Stimulated activated CD4-positive, alpha-beta T cell treated with anti-CD3 and anti-CD28 coated beads, Interleukin-15, amount 100 ng/mL, for 1 hour (primary cell): ENCODE results near the gene AAR2.

Source experiments
- DNase-seq, 2 donors: peaks; one replicate each; pipeline ENCODE4 v3.0.0-alpha.2; 2020; ENCODE audit warnings: low read depth in 1 of 2, low spot score in 1 of 2

AAR2 gene

DNA sequence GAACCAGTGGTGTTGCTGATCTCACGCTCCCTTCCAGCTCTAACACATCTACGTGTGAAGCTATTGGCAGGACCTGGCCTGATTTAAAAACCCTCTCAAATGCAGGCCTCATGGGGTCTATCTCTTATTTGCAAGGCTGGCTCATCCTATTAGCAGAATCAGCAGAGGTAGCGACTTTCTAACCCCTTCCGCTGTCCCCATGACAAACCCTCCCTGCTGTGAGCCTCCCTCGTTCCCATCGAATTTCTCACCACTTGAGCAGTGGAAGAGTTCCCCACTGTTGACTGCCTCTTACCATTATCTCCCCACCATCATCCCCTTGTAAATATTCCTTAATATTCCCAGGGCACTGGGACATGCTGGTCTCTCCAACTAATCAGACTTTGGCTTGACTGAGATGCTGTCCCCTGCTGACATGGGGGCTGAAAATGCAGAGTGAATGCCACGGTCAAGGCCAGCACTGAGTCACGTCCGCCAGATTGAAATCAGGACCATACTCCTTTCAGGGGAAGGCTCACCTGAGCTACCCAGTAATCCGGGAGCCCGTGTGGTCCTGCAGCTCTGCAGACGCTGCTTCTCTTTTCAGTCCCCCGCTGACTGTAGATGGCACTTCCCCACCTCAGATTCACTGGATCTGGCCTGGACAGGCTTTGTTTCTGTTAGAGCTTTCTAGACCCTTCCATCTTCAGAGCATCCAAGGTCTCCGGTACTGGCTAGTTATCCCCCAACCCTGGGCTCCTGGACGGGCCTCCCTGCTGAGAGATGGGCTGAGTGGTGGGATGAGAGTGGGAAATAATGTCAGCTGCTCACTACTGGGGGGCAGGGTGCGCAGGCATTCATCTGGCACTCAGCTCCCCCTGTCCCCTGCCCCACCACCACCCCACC lies 23.1 kb downstream of the AAR2 start:
- DNase-seq, result no peak

DNA sequence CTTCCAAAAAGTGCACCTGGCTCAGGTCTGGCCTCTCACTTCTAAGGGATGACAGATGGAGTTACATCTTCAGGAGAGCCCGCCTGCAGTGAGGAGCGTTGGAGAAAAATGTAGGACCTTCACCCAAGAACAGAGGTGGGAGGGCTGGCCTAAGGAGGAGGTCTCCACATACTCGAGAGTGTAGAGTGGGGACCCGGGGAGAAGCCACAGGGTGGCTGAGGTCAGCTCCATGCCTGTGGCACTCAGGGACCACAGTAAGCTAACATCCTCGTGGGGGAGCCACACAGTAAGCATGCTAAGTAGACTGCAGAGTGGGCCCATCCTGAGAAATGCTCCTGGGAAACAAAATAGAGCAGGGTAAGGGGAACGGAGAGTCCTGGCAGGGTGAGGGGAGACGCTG lies 24.0 kb downstream of the AAR2 start:
- no peak for DNase-seq

DNA sequence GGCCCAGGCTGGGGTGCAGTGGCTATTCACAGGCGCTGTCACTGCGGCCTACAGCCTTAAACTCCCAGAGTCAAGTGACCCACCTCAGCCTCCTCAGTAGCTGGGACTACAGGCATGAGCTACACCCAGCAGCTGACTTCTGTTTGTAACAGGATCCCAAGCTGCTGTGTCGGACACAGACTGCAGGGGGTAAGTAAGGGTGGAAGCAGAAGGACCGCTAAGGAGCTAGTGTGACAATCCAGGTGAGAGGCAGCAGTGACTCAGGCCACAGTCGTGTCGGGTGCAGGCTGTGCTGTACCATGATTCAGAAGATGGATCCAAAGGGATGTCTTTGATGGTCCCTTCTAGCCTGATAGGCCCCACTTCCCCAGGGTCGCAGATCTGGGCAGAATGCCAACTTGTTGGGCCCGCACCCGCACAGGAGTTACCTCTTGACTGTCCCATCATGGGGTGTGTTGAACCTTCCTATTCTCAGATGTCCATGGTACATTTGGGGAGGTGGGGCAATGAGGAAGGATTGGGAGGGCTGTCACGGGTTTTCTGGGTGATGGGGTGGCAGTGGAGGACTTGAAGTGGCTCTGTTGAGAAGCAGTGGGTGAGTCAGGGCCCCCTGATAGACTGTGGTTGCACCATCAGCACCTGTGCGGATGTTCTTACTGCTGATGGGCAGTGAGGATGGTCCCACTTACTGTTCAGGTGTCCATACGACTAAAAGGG lies 25.3 kb downstream of the AAR2 start:
- DNase-seq, result no peak

DNA sequence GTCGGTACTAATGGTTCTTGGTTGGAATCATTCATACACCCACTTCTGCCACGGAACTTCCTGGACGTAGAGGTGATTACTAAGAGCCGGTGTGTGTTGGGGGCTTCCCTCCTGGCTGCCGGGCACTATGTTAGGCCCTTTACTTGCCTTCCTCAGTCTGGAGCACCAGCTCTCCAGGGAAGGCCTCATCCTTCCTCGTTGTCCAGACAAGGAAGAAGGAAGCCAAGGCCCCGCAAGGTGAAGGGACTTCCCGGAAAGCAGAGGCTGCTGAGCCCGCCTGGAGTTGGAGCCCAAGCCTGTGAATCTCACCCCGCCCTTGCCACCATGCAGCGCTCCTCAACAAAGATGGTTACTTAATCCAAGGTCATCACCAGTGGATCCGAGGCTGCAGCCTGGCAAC lies 26.2 kb downstream of the AAR2 start:
- DNase-seq, result no peak

DNA sequence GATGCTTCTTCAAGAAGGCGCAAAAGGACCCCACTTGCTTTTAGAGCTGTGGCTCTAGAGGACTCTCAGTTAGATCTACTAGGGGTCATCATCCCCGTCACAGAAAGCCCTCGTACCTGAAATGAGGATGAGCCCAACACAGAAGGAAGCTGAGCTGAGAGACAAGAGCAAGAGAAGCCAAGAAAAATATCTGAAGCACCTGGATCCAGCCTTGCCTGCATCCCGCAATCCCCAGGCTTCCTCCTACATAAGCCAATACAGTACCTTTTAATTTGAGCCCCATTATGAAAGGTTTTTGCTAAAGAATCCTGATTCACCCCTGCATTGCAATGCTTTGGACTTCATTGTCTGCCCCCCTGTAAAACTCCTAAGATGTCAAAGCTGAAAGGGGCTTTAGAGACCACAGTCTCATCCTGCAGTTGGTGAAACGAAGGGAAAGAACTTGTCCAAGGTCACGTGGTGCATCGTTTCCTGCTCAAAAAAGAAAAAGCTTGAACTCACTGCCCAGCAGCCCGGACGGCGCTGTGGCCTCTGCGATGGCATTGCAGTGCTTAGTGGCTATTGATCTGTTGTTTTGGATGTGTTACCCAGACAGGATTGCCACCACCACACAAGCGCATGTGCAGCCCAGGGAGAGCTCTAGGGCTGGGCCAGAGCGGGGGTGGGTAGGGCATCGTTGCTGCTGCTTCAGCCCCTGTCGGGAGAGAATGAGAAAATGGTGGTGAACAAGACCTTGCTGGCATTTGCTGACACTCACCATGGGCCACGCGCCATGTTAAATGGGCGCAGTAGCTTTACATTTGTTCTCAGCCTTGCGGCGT lies 28.4 kb downstream of the AAR2 start:
- DNase-seq, result no peak

DNA sequence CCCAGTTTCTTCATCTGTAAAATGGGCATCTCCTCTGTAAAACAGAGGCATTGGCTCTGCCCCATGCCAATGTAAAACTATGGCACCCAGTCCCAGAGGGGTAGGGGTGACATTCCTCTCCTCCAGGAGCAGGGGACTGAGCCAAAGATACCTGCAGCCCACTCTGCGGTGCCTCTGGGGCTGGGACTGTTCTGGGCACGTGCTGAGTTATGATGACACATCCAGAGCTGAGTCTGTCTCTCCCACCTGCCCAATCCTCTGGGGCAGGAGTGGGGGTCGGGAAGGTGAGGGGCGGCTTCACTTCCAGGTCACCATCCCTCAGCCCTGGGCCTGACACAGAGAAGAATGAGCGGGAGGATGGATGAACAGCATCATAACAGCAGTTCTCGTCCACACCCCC lies 29.9 kb downstream of the AAR2 start:
- no peak for DNase-seq

DNA sequence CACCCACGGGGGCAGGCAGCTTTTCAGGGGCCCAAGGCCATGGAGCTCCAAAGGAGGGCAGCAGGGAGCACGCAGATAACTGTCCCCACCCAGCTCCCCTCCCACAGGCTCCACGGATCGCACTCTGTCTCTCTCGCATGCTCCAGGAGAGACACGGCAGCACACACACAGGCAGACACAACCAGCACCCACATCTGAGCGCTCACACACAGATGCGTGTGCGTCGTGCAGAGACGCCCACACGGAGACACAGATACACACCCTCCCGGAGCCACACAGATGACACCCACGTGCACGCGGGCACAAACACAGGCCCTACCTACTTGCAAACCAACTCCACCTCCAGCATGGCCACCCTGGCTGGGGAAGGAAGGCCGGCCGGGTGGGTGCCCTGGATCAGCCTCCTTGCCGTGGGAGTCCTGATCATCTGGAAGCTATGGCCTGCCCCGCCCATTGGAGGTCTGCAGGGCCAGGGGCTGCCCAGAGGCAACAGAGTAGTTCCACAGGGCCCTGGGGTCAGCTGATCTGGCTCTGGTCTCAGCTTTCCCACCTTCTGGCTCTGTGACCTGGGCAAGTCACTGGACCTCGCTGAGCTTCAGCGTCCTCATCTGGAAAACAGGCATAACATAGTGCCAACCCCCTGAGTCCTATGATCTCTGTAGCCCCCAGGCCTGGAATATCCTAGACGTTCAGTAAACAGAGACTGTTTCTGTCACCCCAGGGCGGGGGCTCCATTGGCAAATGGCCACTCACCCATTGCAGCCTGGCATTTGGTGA lies 31.5 kb downstream of the AAR2 start:
- DNase-seq, result no peak

DNA sequence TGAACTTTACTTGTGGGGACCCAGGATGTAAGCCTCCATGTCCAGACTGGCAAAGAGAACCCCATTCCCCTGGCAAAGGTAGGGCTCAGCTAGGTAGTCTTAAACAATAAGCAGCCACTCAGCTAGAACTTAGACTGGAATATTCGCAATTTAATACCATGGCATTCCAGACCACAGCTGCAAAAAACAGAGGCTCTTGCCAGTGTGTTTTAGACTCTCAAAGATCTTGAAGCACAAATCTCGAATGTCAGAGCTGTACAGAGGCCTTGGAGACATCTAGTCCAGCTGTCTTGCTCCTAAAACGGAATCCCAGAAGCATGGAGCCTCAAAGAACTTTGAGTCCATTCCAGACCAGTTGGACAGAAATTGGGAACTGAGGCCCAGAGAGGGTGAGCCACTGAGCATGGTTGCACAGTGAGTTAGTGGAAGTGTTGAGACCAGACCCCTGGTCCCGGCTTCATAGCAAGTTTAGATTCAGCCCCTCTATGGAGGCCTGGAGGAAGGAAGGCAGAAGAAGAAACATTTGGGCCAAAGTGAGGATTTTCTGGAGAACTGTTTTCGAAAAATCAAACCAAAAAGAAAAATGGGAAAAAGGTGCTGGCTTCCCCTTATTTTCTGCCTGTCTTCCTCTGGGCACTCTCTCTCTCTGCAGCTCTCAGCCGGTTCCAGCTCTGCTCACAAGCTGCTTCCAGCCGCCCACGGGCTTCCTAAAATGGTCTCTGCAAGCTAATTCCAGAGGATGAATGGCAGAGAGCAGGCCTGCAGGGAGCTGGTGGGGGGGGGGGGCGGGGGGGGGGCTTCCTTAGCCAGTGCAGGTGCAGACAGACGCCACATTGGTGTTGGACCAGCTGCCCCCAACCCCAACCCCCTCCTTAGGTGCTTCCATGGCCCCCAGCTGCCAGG lies 32.4 kb downstream of the AAR2 start:
- DNase-seq, result no peak

DNA sequence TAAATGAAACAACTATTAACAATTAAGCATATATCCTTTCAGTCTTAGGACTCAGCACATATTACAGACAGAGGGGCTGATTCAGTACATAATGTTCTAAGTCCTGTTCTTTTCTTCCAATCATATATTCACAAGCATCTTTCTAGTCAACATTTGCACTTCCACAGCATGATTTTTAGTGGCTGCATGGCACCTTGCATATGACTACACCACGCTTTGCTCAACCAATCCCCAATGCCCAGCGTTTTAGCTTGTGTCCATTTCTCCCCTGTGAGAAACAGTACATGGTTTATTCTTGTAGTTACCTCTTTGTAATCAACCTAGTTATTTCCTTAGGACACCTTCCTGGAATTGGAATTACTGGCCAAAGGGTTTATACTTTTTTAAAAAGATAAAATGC lies 33.2 kb downstream of the AAR2 start:
- DNase-seq, result no peak

DNA sequence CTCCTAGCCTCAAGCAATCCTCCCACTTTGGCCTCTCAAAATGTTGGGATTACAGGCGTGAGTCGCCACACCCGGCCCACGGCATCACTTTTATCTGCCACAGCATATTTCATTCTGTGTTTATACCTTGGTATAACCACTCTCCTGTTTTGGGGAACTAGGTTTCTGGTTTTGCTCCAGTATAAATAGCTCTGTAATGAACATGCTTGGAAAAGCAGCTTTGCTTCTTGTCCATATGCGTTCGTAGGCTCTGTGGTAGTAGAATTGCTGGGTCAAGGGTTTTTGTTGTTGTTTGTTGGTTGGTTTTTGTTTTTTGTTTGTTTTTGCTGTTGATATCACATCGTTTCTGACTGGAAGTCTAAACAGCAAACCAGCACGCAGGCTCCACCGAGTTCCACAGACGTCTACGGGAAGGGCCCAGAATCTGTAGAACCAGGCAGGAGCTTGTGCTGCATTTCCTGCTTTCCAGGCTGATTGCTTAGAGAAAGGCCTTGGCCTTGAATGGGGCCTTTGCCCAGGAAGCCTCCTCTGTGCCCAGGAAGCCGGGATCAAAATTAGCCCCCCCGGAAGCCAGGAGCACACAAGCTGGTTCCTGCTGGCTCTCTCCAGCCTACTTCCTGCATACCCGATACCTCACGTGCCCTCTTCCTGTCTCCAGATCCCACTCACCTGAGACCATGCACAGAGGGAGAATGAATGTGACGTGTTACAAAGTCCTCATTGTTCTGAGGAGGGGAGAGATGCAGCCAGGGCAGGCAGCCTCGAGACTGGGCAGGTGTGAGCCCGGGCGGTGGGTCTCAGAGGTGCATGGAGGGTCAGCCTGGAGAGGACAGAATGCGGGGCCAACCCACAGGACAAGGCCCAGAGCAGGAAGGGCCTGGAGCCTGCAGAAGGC lies 34.7 kb downstream of the AAR2 start:
- DNase-seq, result no peak

DNA sequence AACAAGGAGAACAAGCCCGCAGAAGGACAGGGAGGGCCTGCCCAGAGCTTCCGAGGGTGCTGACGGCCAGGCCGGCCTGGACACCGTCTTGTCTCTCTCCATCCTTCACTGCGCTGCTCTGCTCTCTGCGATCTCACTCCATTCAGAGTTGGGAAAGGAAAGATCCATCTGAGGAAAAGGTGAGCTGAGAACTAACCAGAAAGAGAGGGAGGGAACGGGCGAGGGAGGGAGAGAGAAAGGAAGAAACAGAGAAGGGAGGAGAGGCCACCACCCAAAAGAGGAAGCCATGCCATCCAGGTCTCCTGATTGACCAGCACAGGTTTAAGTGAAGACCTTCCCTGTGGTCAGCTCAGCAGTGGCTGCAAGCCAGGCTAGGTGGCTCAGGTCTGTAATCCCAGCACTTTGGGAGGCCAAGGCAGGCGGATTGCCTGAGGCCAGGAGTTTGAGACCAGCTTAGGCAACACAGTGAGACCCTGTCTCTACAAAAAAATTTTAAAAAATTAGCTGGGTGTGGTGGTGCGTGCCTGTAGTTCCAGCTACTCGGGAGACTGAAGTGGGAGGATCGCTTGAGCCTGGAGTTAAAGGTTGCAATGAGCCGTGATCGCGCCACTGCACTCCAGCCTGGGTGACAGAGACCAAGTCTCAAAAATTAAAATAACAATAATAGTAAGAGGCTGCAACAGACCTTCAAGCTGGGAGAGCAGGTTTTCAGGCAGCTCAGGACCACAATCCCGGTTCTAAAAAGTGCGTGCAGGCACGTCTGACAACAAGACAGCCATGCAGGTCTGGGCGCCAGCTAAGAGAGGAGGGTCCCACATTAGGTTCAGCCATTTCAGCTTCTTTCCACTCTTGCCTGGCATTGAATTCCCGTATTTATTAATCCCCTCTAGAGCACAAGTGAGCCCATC lies 35.6 kb downstream of the AAR2 start:
- no peak for DNase-seq

DNA sequence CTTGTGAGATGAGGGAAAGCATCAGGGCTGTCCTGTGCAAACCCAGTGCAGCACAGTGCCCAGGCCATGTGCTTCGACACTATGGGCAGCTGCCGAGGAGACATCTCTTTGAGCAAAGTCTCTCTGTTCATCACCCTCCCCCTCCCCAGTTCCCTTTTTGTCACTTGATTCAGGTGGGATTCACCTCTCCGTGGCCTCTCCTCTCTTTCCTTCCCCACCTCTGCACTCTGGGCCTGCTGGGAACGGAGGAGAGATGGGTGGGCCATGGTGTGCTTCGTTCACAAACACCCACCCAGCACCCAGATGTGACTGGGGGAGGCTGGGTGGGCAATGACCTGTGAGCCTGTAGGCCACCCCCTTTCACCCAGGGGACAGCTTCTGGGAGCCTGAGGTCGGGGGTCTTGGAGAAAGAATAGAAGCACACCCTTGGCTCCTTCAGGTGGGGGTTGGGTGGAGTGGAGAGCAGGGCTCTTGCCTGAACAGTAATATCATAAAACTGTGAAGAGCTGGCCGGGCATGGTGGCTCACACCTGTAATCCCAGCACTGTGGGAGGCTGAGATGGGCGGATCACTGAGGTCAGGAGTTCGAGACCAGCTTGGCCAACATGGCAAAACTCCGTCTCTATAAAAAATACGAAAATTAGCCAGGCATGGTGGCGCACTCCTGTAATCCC lies 36.4 kb downstream of the AAR2 start:
- DNase-seq, result no peak

DNA sequence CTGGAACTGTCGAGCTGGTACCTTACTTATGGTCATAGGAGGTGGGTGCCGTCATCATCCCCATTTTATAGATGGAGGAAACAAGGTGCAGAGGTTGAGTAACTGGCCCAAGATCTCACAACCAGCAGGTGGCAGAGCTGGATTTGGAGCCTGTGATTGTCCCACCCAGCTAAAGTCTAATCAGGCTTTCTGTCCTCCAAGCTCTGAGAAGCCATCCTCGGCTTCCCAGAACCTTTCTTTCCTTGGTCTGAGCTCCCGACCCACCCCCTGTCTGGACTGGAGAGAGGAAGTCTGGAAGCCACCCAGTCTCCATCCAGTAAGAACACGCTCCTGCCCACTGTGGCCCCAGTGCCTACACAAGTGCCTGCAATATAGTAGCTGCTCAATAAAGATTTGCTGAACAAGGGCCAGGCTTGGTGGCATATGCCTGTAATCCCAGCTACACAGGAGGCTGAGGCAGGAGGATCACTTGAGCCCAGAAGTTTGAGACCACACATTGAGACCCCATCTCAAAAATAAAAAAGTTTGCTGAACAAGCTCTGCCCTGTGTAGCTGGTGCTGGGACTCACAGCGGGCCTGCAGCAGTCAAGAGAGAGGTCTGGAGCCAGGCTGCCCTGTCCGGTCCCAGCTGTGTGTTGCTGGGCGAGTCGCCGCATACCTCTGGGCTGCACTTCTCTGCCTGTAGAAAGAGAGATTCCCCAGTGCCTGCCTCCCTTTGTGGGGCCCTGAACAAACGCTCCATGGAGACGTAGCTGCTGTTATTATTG lies 37.3 kb downstream of the AAR2 start:
- no peak for DNase-seq

DNA sequence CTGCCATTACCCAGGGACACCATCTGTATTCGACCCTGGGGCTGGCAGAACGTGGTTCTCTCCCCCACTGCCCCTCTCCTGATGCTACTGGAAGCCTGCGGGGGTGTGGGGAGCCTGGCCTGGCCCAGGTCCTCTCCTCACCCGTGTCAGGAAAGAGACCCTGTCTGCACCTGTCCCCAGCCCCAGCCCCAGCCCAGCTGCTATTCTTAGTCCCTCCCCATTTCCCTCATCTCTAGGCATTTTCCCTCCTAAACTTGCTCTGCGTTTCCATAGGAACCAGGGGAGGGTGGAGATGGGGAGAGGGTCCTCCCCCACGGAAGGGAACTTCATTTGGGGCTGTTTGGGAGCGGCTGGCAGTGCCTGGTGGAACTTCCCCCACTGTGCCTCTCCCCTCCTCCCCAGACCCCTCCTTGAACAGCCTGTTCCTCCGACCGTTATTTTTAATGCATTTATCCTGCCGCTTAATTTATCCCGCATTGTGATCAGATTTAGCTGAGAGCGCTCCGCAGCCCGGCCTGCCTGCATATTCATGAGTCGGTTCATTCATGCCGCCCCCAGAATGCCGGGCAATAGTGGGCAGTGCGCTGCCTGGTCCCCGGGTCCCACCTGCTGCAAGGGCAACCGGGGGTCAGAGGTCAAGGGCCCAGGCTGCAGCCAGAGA lies 38.0 kb downstream of the AAR2 start:
- DNase-seq, result no peak

DNA sequence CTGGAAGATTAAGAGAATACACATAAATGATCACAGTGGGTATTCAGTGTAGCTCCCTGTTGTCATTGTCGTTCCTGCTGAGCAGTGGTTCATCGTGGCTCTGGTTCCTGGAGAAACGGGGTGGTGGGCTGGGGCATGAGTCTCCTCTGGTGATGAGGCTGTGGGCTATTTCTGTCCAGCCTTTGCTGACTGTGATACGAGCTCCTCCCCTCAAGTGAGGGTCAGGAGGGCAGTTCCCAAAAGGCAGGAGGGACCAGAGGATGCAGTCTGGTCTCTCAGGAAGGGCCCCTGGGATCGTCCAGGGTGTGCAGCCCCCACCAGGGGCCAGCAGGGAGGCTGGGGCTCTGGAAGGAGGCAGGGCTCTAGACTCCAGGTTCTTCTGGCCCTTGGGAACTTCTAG lies 38.7 kb downstream of the AAR2 start:
- no peak for DNase-seq
